TTC549 (cell line): Measurements from ENCODE around the gene ARHGEF10L.

ENCODE experiments used
- FAIRE-seq: peaks from 2 replicates; lab custom pipeline; 2012; peaks lifted over from hg19 to GRCh38; lab: Jason Lieb, UNC

ARHGEF10L gene

GRCh38 chr1:17521946-17522612 is 17.4 kb upstream of the ARHGEF10L start:
- no peak for FAIRE-seq

GRCh38 chr1:17523321-17524041 is 16.0 kb upstream of the ARHGEF10L start:
- no peak for FAIRE-seq

GRCh38 chr1:17524645-17525044 is 14.9 kb upstream of the ARHGEF10L start:
- no peak for FAIRE-seq

GRCh38 chr1:17525996-17526686 is 13.4 kb upstream of the ARHGEF10L start:
- FAIRE-seq, result no peak

GRCh38 chr1:17527036-17527914 is 12.2 kb upstream of the ARHGEF10L start:
- no peak for FAIRE-seq

GRCh38 chr1:17529381-17529780 is 10.1 kb upstream of the ARHGEF10L start:
- no peak for FAIRE-seq

GRCh38 chr1:17531343-17531681 is 8.2 kb upstream of the ARHGEF10L start:
- no peak for FAIRE-seq

- FAIRE-seq, result no peak
These were observed 7.6 kb upstream of the ARHGEF10L start for GRCh38 chr1:17531682-17532487.

GRCh38 chr1:17533201-17533600 is 6.3 kb upstream of the ARHGEF10L start:
- no peak for FAIRE-seq

- no peak for FAIRE-seq
These were observed 4.1 kb upstream of the ARHGEF10L start for GRCh38 chr1:17535300-17535936.

- FAIRE-seq, result no peak
These were observed 1.5 kb upstream of the ARHGEF10L start for GRCh38 chr1:17538010-17538409.

- FAIRE-seq, result peak; percentile 68
These were observed 925 bp upstream of the ARHGEF10L start for GRCh38 chr1:17538428-17539117.

GRCh38 chr1:17539118-17539476 is 401 bp upstream of the ARHGEF10L start:
- no peak for FAIRE-seq

- no peak for FAIRE-seq
These were observed 930 bp downstream of the ARHGEF10L start for GRCh38 chr1:17540255-17541001.

- FAIRE-seq, result no peak
These were observed 3.1 kb downstream of the ARHGEF10L start for GRCh38 chr1:17542645-17543044.

- no peak for FAIRE-seq
These were observed 5.4 kb downstream of the ARHGEF10L start for GRCh38 chr1:17544776-17545350.

GRCh38 chr1:17545356-17545755 is 5.9 kb downstream of the ARHGEF10L start:
- no peak for FAIRE-seq

GRCh38 chr1:17546946-17547670 is 7.6 kb downstream of the ARHGEF10L start:
- no peak for FAIRE-seq

- no peak for FAIRE-seq
These were observed 9.9 kb downstream of the ARHGEF10L start for GRCh38 chr1:17549384-17549783.
